ENCODE results near the gene GPR132. TPM values are rescaled to one million over a fixed set of nuclear protein-coding genes. Genes with fewer than 3 reads are reported as not detected.

Gene GPR132
- total and polyA plus RNA-seq, 10 of the 15 experiments (the other 5 are each of a cell fraction or from before 2014, with no cell fraction given), result 1.9 to 49.3 (median 20.4) TPM

GRCh38 chr14:105053421-105053820 lies 11.8 kb downstream of the GPR132 start:
- 0 out of 2 replicates have a peak, but pooled peaks have one; percentile 1 for TF ChIP-seq POLR2AphosphoS5 (IDR thresholded peaks at IDR 0.05; ENCODE audit: low read length)
- TF ChIP-seq MYB (IDR thresholded peaks at IDR 0.05; ENCODE audit: borderline replicate concordance, low read depth, low read length), result no peak
- TF ChIP-seq CBFB (IDR thresholded peaks at IDR 0.05; ENCODE audit: low read depth), result no peak
- in situ Hi-C loops (cut with MboI), result no loop called here
- DNase-seq (ENCODE audit: low read depth, low spot score), result no peak

GRCh38 chr14:105052110-105052458 lies 13.1 kb downstream of the GPR132 start:
- H4K20me1 ChIP-seq (ENCODE audit: control insufficient read depth, insufficient read depth), result peaks cover 7% of the 10 kb centered on the region; the same call in 1 of the 2 replicates
- no peak overlapping the region for H2AFZ ChIP-seq (ENCODE audit: control insufficient read depth, low read depth, low read length)
- POLR2A ChIA-PET, result no interaction called here
- no TSS peak for BruUV-seq (replicated peaks)
- DNase-seq (ENCODE audit: low read depth, low spot score), result no peak
- no peaks in the 10 kb centered on the region for H3K27me3 ChIP-seq (replicated peaks in 1 of 2; ENCODE audit: control insufficient read depth in 2 of 2, insufficient read depth in 2 of 2, low read length in 1 of 2)
- H3K4me2 ChIP-seq (ENCODE audit: control insufficient read depth, insufficient read depth), result no peak overlapping the region
- H3K4me3 ChIP-seq, result no peak overlapping the region
- 81% methylated on average over 4 of the region's 4 CpGs for WGBS (ENCODE audit: insufficient coverage, insufficient replicate concordance, low lambda C conversion rate, missing lambda C conversion rate)
- peaks cover 47% of the 10 kb centered on the region in 2 experiments for H3K36me3 ChIP-seq (ENCODE audit: control insufficient read depth in 2 of 2, insufficient read depth in 2 of 2, low read length in 1 of 2)
- in situ Hi-C loops (cut with MboI), result no loop called here
- intact Hi-C loops (cut with micrococcal nuclease; ENCODE audit: unreplicated experiment), result no loop called here
- H3K4me1 ChIP-seq (ENCODE audit: control insufficient read depth, insufficient read depth, low read length), result peaks cover 3% of the 10 kb centered on the region; the same call in 1 of the 2 replicates
- no peaks in the 10 kb centered on the region for H3K9me3 ChIP-seq (replicated peaks; ENCODE audit: control insufficient read depth, insufficient read depth, low read length)
- H3K79me2 ChIP-seq (ENCODE audit: control insufficient read depth, insufficient read depth, low read length), result peaks cover 7% of the 10 kb centered on the region
- H3K9ac ChIP-seq (ENCODE audit: control insufficient read depth, insufficient read depth, low read length), result no peak overlapping the region
- FAIRE-seq, result no peak
- no peak overlapping the region for H3K27ac ChIP-seq (ENCODE audit: control insufficient read depth, insufficient read depth)
- RAD21 ChIA-PET (ENCODE audit: unreplicated experiment), result no interaction called here
- CTCF ChIA-PET, result interaction anchor here (1.1 kb wide), 1 partner anchor 30 kb away, joined by 3 read pairs; no protein-coding TSS in a partner anchor
- ATAC-seq, result no peak
- SMC1A ChIA-PET (ENCODE audit: uncharacterized antibody, unreplicated experiment), result no interaction called here
- TF ChIP-seq MEF2A (IDR thresholded peaks at IDR 0.05; ENCODE audit: insufficient read depth, low read depth, low read length), result no peak
- TF ChIP-seq RB1 (IDR thresholded peaks at IDR 0.05; ENCODE audit: borderline replicate concordance), result no peak
- no peak for TF ChIP-seq SUPT20H (IDR thresholded peaks at IDR 0.05; ENCODE audit: borderline replicate concordance, control insufficient read depth, low read depth, low read length)
- TF ChIP-seq SP1 (IDR thresholded peaks at IDR 0.05; ENCODE audit: low read depth, low read length), result no peak
- TF ChIP-seq HDAC2 (IDR thresholded peaks at IDR 0.05), result no peak
- TF ChIP-seq SPI1 (IDR thresholded peaks at IDR 0.05; ENCODE audit: borderline replicate concordance, insufficient read depth, low read depth, low read length), result no peak
- TF ChIP-seq ZNF207 (IDR thresholded peaks at IDR 0.05; ENCODE audit: borderline replicate concordance), result no peak
- no peak for TF ChIP-seq NFXL1 (IDR thresholded peaks at IDR 0.05; ENCODE audit: borderline replicate concordance)
- TF ChIP-seq MTA3 (IDR thresholded peaks at IDR 0.05; ENCODE audit: borderline replicate concordance, low read length), result no peak
- no peak for TF ChIP-seq KAT2A (conservative IDR thresholded peaks at IDR 0.05; ENCODE audit: control insufficient read depth, low read depth, low read length)
- no peak for TF ChIP-seq KDM1A (IDR thresholded peaks at IDR 0.05; ENCODE audit: borderline replicate concordance)
- no peak for TF ChIP-seq ZNF622 (IDR thresholded peaks at IDR 0.05)
- TF ChIP-seq, protein P1, sequence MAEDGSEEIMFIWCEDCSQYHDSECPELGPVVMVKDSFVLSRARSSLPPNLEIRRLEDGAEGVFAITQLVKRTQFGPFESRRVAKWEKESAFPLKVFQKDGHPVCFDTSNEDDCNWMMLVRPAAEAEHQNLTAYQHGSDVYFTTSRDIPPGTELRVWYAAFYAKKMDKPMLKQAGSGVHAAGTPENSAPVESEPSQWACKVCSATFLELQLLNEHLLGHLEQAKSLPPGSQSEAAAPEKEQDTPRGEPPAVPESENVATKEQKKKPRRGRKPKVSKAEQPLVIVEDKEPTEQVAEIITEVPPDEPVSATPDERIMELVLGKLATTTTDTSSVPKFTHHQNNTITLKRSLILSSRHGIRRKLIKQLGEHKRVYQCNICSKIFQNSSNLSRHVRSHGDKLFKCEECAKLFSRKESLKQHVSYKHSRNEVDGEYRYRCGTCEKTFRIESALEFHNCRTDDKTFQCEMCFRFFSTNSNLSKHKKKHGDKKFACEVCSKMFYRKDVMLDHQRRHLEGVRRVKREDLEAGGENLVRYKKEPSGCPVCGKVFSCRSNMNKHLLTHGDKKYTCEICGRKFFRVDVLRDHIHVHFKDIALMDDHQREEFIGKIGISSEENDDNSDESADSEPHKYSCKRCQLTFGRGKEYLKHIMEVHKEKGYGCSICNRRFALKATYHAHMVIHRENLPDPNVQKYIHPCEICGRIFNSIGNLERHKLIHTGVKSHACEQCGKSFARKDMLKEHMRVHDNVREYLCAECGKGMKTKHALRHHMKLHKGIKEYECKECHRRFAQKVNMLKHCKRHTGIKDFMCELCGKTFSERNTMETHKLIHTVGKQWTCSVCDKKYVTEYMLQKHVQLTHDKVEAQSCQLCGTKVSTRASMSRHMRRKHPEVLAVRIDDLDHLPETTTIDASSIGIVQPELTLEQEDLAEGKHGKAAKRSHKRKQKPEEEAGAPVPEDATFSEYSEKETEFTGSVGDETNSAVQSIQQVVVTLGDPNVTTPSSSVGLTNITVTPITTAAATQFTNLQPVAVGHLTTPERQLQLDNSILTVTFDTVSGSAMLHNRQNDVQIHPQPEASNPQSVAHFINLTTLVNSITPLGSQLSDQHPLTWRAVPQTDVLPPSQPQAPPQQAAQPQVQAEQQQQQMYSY (CRISPR knock-in tag; IDR thresholded peaks at IDR 0.05), result no peak

More at GRCh38 chr14:105053421-105053820, 11.8 kb downstream of the GPR132 start:
- CTCF ChIA-PET, result interaction anchor here (1.0 to 1.5 kb wide), 3 partner anchors 33 to 78 kb away, joined by 4 to 5 read pairs (median 4); no protein-coding TSS in a partner anchor
- H3K36me3 ChIP-seq (ENCODE audit: control insufficient read depth in 2 of 2, insufficient read depth in 2 of 2, low read length in 1 of 2), result peaks cover 42 to 49% of the 10 kb centered on the region in 2 experiments
- RAD21 ChIA-PET (ENCODE audit: unreplicated experiment), result interaction anchor here (0.9 kb wide), 1 partner anchor 11 kb away, joined by 3 read pairs; no protein-coding TSS in a partner anchor
- no peak overlapping the region for H2AFZ ChIP-seq (ENCODE audit: control insufficient read depth, low read depth, low read length)
- BruUV-seq (replicated peaks), result no TSS peak
- intact Hi-C loops (cut with micrococcal nuclease; ENCODE audit: unreplicated experiment), result no loop called here
- H4K20me1 ChIP-seq (ENCODE audit: control insufficient read depth, insufficient read depth), result peaks cover 8% of the 10 kb centered on the region
- H3K27me3 ChIP-seq (replicated peaks in 1 of 2; ENCODE audit: control insufficient read depth in 2 of 2, insufficient read depth in 2 of 2, low read length in 1 of 2), result no peaks in the 10 kb centered on the region
- FAIRE-seq (peak; percentile 7), ATAC-seq (no peak)
- no peak overlapping the region for H3K27ac ChIP-seq (ENCODE audit: control insufficient read depth, insufficient read depth)
- no peaks in the 10 kb centered on the region for H3K4me1 ChIP-seq (ENCODE audit: control insufficient read depth, insufficient read depth, low read length)
- H3K79me2 ChIP-seq (ENCODE audit: control insufficient read depth, insufficient read depth, low read length), result peaks cover 14% of the 10 kb centered on the region
- H3K4me3 ChIP-seq, result no peak overlapping the region
- WGBS (ENCODE audit: insufficient coverage, insufficient replicate concordance, low lambda C conversion rate, missing lambda C conversion rate), result 67% methylated on average over 6 of the region's 6 CpGs
- POLR2A ChIA-PET, result interaction anchor here (0.7 kb wide), 1 partner anchor 125 kb away, joined by 6 read pairs; no protein-coding TSS in a partner anchor
- no peak overlapping the region for H3K9ac ChIP-seq (ENCODE audit: control insufficient read depth, insufficient read depth, low read length)
- SMC1A ChIA-PET (ENCODE audit: uncharacterized antibody, unreplicated experiment), result interaction anchor here (1.2 to 1.6 kb wide), 3 partner anchors 10 to 29 kb away, joined by 3 to 6 read pairs (median 4); no protein-coding TSS in a partner anchor
- no peak overlapping the region for H3K4me2 ChIP-seq (ENCODE audit: control insufficient read depth, insufficient read depth)
- H3K9me3 ChIP-seq (replicated peaks; ENCODE audit: control insufficient read depth, insufficient read depth, low read length), result no peaks in the 10 kb centered on the region
